IMR-90 (cell line): ENCODE data around the gene CYP2B6. TPM values are rescaled to one million over a fixed set of nuclear protein-coding genes. Genes with fewer than 3 reads are reported as not detected.

ENCODE experiments used
- ATAC-seq: fragments of 200-7000 bp; cut with Tn5 transposase; 2 replicates; pipeline ENCODE4 v1.9.1; 2020; ENCODE audit warnings: low read depth, mild to moderate bottlenecking, moderate library complexity
- BruUV-seq: library from RNA; stranded (reverse); fragments of 400-500 nt; replicated peaks from 2 replicates; lab custom pipeline; 2021; lab: Mats Ljungman, UMichigan
- CTCF ChIA-PET: fragments of 300-600 bp; formaldehyde crosslinking; extraction: SDS; loops from one replicate; lab custom pipeline; 2021; ENCODE audit warnings: antibody characterized with exemption; lab: Yijun Ruan, JAX
- POLR2A ChIA-PET: fragments of 300-600 bp; sonication (Branson Sonifier 250); formaldehyde crosslinking; loops from one replicate; lab custom pipeline; 2022; ENCODE audit warnings: antibody characterized with exemption; ENCODE audit not compliant: unreplicated experiment; lab: Charles Lee
- DNase-seq: peaks from one replicate; pipeline ENCODE4 v3.0.0; 2013
- H2AFZ ChIP-seq: replicated peaks from 2 replicates; pipeline ENCODE3; 2013; ENCODE audit warnings: low read length, mild to moderate bottlenecking; ENCODE audit not compliant: poor library complexity
- H2AK5ac ChIP-seq: 2 replicates; pipeline ENCODE4 v1.6.1; 2013; ENCODE audit warnings: low read depth, low read length, inconsistent platforms
- H2AK9ac ChIP-seq: replicated peaks from 2 replicates; pipeline ENCODE3; 2013; ENCODE audit warnings: mild to moderate bottlenecking, low read depth, low read length, moderate library complexity; ENCODE audit not compliant: poor library complexity
- H2BK120ac ChIP-seq: 2 replicates; pipeline ENCODE4 v1.6.1; 2013; ENCODE audit warnings: low read depth, low read length, inconsistent platforms
- H2BK15ac ChIP-seq: 3 replicates; pipeline ENCODE4 v1.6.1; 2013; ENCODE audit warnings: low read depth, low read length, inconsistent platforms
- H2BK20ac ChIP-seq: 2 replicates; pipeline ENCODE4 v1.6.1; 2013; ENCODE audit warnings: low read depth, mild to moderate bottlenecking, inconsistent platforms, low read length, moderate library complexity
- H2BK5ac ChIP-seq: 2 replicates; pipeline ENCODE4 v1.6.1; 2013; ENCODE audit warnings: mild to moderate bottlenecking, low read depth, low read length, inconsistent platforms; ENCODE audit not compliant: poor library complexity, severe bottlenecking
- H3K14ac ChIP-seq: replicated peaks from 2 replicates; pipeline ENCODE4 v1.6.1; 2013; ENCODE audit warnings: low read depth, low read length, inconsistent platforms
- H3K18ac ChIP-seq: 2 replicates; pipeline ENCODE4 v1.6.1; 2013; ENCODE audit warnings: low read depth, low read length, control low read depth
- H3K23ac ChIP-seq: 2 replicates; pipeline ENCODE4 v1.6.1; 2013; ENCODE audit warnings: low read depth, low read length, inconsistent platforms
- H3K27ac ChIP-seq: 2 replicates; pipeline ENCODE4 v1.5.1; 2013; ENCODE audit warnings: mild to moderate bottlenecking, control low read depth, low read length; ENCODE audit not compliant: insufficient read depth
- H3K27me3 ChIP-seq: 2 replicates; pipeline ENCODE4 v1.6.1; 2013; ENCODE audit warnings: low read length; ENCODE audit not compliant: control insufficient read depth, insufficient read depth
- H3K36me3 ChIP-seq: 2 replicates; pipeline ENCODE4 v1.6.1; 2013; ENCODE audit warnings: low read length, mixed read lengths; ENCODE audit not compliant: control insufficient read depth, insufficient read depth
- H3K4ac ChIP-seq: 2 replicates; pipeline ENCODE4 v1.6.1; 2013; ENCODE audit warnings: low read depth, low read length, inconsistent platforms
- H3K4me1 ChIP-seq: 2 replicates; pipeline ENCODE4 v1.6.1; 2013; ENCODE audit warnings: low read length, mixed read lengths; ENCODE audit not compliant: control insufficient read depth, insufficient read depth
- H3K4me2 ChIP-seq: 2 replicates; pipeline ENCODE4 v1.6.1; 2013; ENCODE audit warnings: low read depth, mild to moderate bottlenecking, control low read depth, low read length, moderate library complexity
- H3K4me3 ChIP-seq: 2 replicates; pipeline ENCODE4 v1.5.1; 2013; ENCODE audit warnings: low read depth, mild to moderate bottlenecking, control low read depth, low read length, moderate library complexity; ENCODE audit not compliant: insufficient read depth
- H3K56ac ChIP-seq: 2 replicates; pipeline ENCODE4 v1.6.1; 2013; ENCODE audit warnings: low read length, inconsistent platforms; ENCODE audit not compliant: insufficient read depth; ENCODE audit errors: extremely low read depth
- H3K79me1 ChIP-seq, 2 experiments: 2 replicates each; pipeline ENCODE4 v1.6.1; 2013; ENCODE audit warnings: low read length in 2 of 2, inconsistent platforms in 1 of 2, low read depth in 1 of 2
- H3K9ac ChIP-seq: 2 replicates; pipeline ENCODE4 v1.6.1; 2013; ENCODE audit warnings: low read depth, low read length, control low read depth
- H3K9me1 ChIP-seq: 2 replicates; pipeline ENCODE4 v1.6.1; 2013; ENCODE audit warnings: low read length, inconsistent platforms; ENCODE audit not compliant: insufficient read depth
- H3K9me3 ChIP-seq: 2 replicates; pipeline ENCODE4 v1.6.1; 2013; ENCODE audit warnings: low read length; ENCODE audit not compliant: control insufficient read depth, insufficient read depth
- H4K20me1 ChIP-seq: 2 replicates; pipeline ENCODE4 v1.6.1; 2013; ENCODE audit warnings: low read length, inconsistent platforms; ENCODE audit not compliant: insufficient read depth
- H4K5ac ChIP-seq: 2 replicates; pipeline ENCODE4 v1.6.1; 2013; ENCODE audit warnings: mild to moderate bottlenecking, low read depth, low read length, control low read depth
- H4K8ac ChIP-seq, 2 experiments: 2 replicates each; pipeline ENCODE4 v1.6.1; 2013; ENCODE audit warnings: low read depth in 2 of 2, low read length in 2 of 2, control low read depth in 1 of 2, inconsistent platforms in 1 of 2
- H4K91ac ChIP-seq: 2 replicates; pipeline ENCODE4 v1.6.1; 2013; ENCODE audit warnings: low read depth, low read length, inconsistent platforms; ENCODE audit not compliant: insufficient read depth
- BHLHE40 ChIP-seq: fragments of 150-350 bp; IDR thresholded peaks from 2 replicates; pipeline ENCODE4 v1.6.1; 2016; ENCODE audit warnings: mild to moderate bottlenecking, low read depth, low read length
- CEBPB ChIP-seq: IDR thresholded peaks from 2 replicates; pipeline ENCODE4 v1.6.1; 2012; ENCODE audit warnings: low read depth, low read length, improper control_type of control experiment
- CHD1 ChIP-seq: IDR thresholded peaks from 2 replicates; pipeline ENCODE4 v1.6.1; 2012; ENCODE audit warnings: low read depth, low read length, improper control_type of control experiment
- CTCF ChIP-seq: conservative IDR thresholded peaks from 2 replicates; pipeline ENCODE4 v1.5.1; 2012; ENCODE audit warnings: mild to moderate bottlenecking, low read depth, low read length, improper control_type of control experiment
- MAZ ChIP-seq: IDR thresholded peaks from 2 replicates; pipeline ENCODE4 v1.6.1; 2012; ENCODE audit warnings: low read depth, mild to moderate bottlenecking, low read length, improper control_type of control experiment, moderate library complexity, borderline replicate concordance
- NFE2L2 ChIP-seq: fragments of 150-350 bp; IDR thresholded peaks from 2 replicates; pipeline ENCODE4 v1.6.1; 2016; ENCODE audit warnings: low read depth, mild to moderate bottlenecking, low read length
- POLR2A ChIP-seq: IDR thresholded peaks from 2 replicates; pipeline ENCODE4 v1.6.1; 2012; ENCODE audit warnings: mild to moderate bottlenecking, low read depth, low read length
- RAD21 ChIP-seq: IDR thresholded peaks from 2 replicates; pipeline ENCODE4 v1.6.1; 2012; ENCODE audit warnings: low read length, improper control_type of control experiment
- RCOR1 ChIP-seq: IDR thresholded peaks from 2 replicates; pipeline ENCODE4 v1.6.1; 2012; ENCODE audit warnings: mild to moderate bottlenecking, low read length, improper control_type of control experiment; ENCODE audit not compliant: insufficient replicate concordance
- SMC3 ChIP-seq: fragments of 150-350 bp; IDR thresholded peaks from 2 replicates; pipeline ENCODE4 v1.6.1; 2016; ENCODE audit warnings: low read depth, mild to moderate bottlenecking, antibody characterized with exemption, low read length, moderate library complexity
- WGBS, 2 experiments: methylation state at CpG; one replicate each; pipeline versions ENCODE4 v1.1.5 to v1.1.7; 2013; ENCODE audit warnings: missing lambda C conversion rate in 2 of 2; ENCODE audit not compliant: insufficient read length in 1 of 2; ENCODE audit errors: extremely low coverage in 2 of 2; 5-methylcytosine and 5-hydroxymethylcytosine counted together
- dilution Hi-C: fragments of 300-500 bp; cut with HindIII; formaldehyde crosslinking; loops from one replicate; pipeline ENCODE4 v1.14.3; 2018; ENCODE audit warnings: low sequenced_read_pairs; ENCODE audit not compliant: unreplicated experiment
- in situ Hi-C: fragments of 300-500 bp; cut with MboI; formaldehyde crosslinking; loops from 3 replicates; pipeline ENCODE4 v1.14.3; 2019; ENCODE audit warnings: low sequenced_read_pairs, inconsistent platforms, mixed read lengths
- intact Hi-C: fragments of 100-400 bp; cut with micrococcal nuclease; formaldehyde crosslinking; loops from 2 replicates; pipeline ENCODE4 v1.10.0; 2022
- polyA plus RNA-seq, 3 experiments: library from polyadenylated mRNA; depleted of rRNA; stranded (reverse); fragments of >200 nt; gene quantifications; 2 replicates each; pipeline ENCODE4 v1.2.3, GENCODE V29; 2012; ENCODE audit warnings: low replicate concordance in 1 of 3
- total RNA-seq: library from RNA; depleted of rRNA; stranded (reverse); fragments of >200 nt; gene quantifications from 2 replicates; pipeline ENCODE4 v1.2.3, GENCODE V29; 2012
- TF ChIP-seq, protein P1 (sequence below): fragments of 150-350 bp; IDR thresholded peaks from 2 replicates; pipeline ENCODE4 v1.6.1; 2016; ENCODE audit warnings: low read depth, mild to moderate bottlenecking, low read length, moderate library complexity, borderline replicate concordance
- TF ChIP-seq, protein P2 (sequence below): fragments of 150-350 bp; IDR thresholded peaks from 2 replicates; pipeline ENCODE4 v1.6.1; 2017; ENCODE audit warnings: mild to moderate bottlenecking, antibody characterized with exemption, low read length, low read depth

Gene CYP2B6
- total and polyA plus RNA-seq, 2 of the 4 experiments (the other 2 are of a cell fraction), result not detected

DNA sequence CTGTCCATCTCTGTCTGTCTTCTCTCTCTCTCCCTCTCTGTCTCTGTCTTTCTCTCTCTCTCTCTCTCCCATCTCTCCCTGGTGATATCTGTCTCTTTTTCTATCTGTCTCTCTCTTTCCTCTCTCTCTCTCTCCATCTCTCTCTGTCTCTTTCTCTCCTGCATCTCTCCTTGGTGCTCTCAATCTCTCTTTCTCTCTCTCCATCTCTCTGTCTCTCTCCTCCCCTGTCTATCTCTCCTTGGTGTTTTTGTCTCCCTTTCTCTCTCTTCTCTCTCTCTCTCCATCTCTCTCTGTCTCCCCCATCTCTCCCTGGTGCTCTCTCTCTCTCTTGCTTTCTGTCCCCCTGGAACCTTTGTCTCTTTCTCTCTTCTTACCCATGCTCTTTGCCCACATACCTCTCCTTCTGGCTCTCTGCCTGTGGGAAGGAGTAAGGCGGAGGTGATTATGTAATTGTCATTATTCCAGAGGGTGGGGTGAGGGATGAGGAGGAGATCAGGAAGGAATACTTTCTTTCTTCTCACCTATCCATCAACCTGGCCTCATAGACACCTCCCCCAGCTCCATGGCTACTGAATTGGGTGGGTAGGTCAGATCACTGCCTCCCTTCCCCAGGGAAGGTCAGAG is 30.9 kb upstream of the CYP2B6 start:
- peaks cover 3% of the 10 kb centered on the region for H3K9me3 ChIP-seq
- WGBS, 2 experiments, result no CpG with 5 or more reads among the region's 1 CpG
- H3K9ac ChIP-seq, result no peak overlapping the region
- no peak overlapping the region for H4K8ac ChIP-seq
- no peak overlapping the region for H3K4ac ChIP-seq
- H2BK120ac ChIP-seq, result no peak overlapping the region
- H4K5ac ChIP-seq, result no peak overlapping the region
- H3K36me3 ChIP-seq, result no peaks in the 10 kb centered on the region
- no peak overlapping the region for H2AK9ac ChIP-seq
- H3K79me1 ChIP-seq, result no peaks in the 10 kb centered on the region
- intact Hi-C loops, result no loop called here
- no peak overlapping the region for H2BK15ac ChIP-seq
- TF ChIP-seq, protein P1, sequence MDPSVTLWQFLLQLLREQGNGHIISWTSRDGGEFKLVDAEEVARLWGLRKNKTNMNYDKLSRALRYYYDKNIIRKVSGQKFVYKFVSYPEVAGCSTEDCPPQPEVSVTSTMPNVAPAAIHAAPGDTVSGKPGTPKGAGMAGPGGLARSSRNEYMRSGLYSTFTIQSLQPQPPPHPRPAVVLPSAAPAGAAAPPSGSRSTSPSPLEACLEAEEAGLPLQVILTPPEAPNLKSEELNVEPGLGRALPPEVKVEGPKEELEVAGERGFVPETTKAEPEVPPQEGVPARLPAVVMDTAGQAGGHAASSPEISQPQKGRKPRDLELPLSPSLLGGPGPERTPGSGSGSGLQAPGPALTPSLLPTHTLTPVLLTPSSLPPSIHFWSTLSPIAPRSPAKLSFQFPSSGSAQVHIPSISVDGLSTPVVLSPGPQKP, result no peak
- TF ChIP-seq MAZ (no peak), CEBPB (no peak), RCOR1 (no peak), BHLHE40 (no peak), NFE2L2 (no peak), SMC3 (no peak), CTCF (no peak), RAD21 (no peak), POLR2A (no peak), CHD1 (no peak)
- TF ChIP-seq, protein P2, sequence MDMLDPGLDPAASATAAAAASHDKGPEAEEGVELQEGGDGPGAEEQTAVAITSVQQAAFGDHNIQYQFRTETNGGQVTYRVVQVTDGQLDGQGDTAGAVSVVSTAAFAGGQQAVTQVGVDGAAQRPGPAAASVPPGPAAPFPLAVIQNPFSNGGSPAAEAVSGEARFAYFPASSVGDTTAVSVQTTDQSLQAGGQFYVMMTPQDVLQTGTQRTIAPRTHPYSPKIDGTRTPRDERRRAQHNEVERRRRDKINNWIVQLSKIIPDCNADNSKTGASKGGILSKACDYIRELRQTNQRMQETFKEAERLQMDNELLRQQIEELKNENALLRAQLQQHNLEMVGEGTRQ, result no peak
- no peaks in the 10 kb centered on the region for H4K20me1 ChIP-seq
- no peak overlapping the region for H2AFZ ChIP-seq
- no peak overlapping the region for H3K18ac ChIP-seq
- no peaks in the 10 kb centered on the region for H3K27me3 ChIP-seq
- no peak overlapping the region for H3K14ac ChIP-seq
- H3K4me2 ChIP-seq, result no peak overlapping the region
- H3K4me1 ChIP-seq, result no peaks in the 10 kb centered on the region
- H2AK5ac ChIP-seq, result no peak overlapping the region
- H3K23ac ChIP-seq, result no peak overlapping the region
- no peak overlapping the region for H2BK5ac ChIP-seq
- dilution Hi-C loops, result no loop called here
- no peak overlapping the region for H3K56ac ChIP-seq
- in situ Hi-C loops, result no loop called here
- H3K4me3 ChIP-seq, result no peak overlapping the region
- BruUV-seq, result no TSS peak
- no peak for ATAC-seq
- CTCF ChIA-PET, result no interaction called here
- no peak overlapping the region for H2BK20ac ChIP-seq
- DNase-seq, result no peak
- POLR2A ChIA-PET, result no interaction called here
- H3K27ac ChIP-seq, result no peak overlapping the region
- H4K91ac ChIP-seq, result no peak overlapping the region
- no peaks in the 10 kb centered on the region for H3K9me1 ChIP-seq
